K562 (cell line): ENCODE measurements around the gene NUB1. TPM values are rescaled to one million over a fixed set of nuclear protein-coding genes. Genes with fewer than 3 reads are reported as not detected.

Experiments
- ARID4B ChIP-seq: sonication (generic); formaldehyde crosslinking; IDR thresholded peaks from 2 replicates; pipeline ENCODE4 v1.8.0; 2022; ENCODE audit warnings: mild to moderate bottlenecking, missing genetic modification reagents
- BMI1 ChIP-seq: fragments of 150-350 bp; IDR thresholded peaks from 2 replicates; pipeline ENCODE4 v1.6.1; 2014; ENCODE audit warnings: low read length
- DDX20 ChIP-seq: fragments of 450-650 bp; IDR thresholded peaks from 2 replicates; pipeline ENCODE4 v1.6.1; 2016; ENCODE audit warnings: missing genetic modification characterization, low read depth, mild to moderate bottlenecking, missing compliant biosample characterization, moderate library complexity
- DIDO1 ChIP-seq: fragments of 450-650 bp; IDR thresholded peaks from 2 replicates; pipeline ENCODE4 v1.6.1; 2016; ENCODE audit warnings: low read depth, missing biosample characterization, missing genetic modification characterization
- ETS2 ChIP-seq: IDR thresholded peaks from 2 replicates; pipeline ENCODE4 v1.6.1; 2016; ENCODE audit warnings: borderline replicate concordance, missing genetic modification characterization, mild to moderate bottlenecking, moderate library complexity, missing compliant biosample characterization; ENCODE audit not compliant: poor library complexity, severe bottlenecking
- FOXP1 ChIP-seq: sonication (generic); formaldehyde crosslinking; IDR thresholded peaks from 2 replicates; pipeline ENCODE4 v1.8.0; 2022; ENCODE audit warnings: mild to moderate bottlenecking, missing genetic modification reagents
- SMAD2 ChIP-seq: fragments of 150-350 bp; IDR thresholded peaks from 2 replicates; pipeline ENCODE4 v1.6.1; 2014; ENCODE audit warnings: low read depth, mild to moderate bottlenecking, low read length
- TEAD1 ChIP-seq, 2 experiments: fragments of 450-650 bp in 1 of 2; sonication (generic) in 1 of 2; formaldehyde crosslinking; IDR thresholded peaks; 2 replicates each; pipeline versions ENCODE4 v1.4.0 to v1.8.0; 2020 to 2022; ENCODE audit warnings: mild to moderate bottlenecking in 2 of 2, missing genetic modification reagents in 1 of 2
- ZBTB40 ChIP-seq, 2 experiments: fragments of 450-650 bp in 1 of 2; sonication (generic) in 1 of 2; formaldehyde crosslinking in 1 of 2; IDR thresholded peaks; 2 replicates each; pipeline versions ENCODE4 v1.7.1 to v1.9.0; 2016 to 2022; ENCODE audit warnings: inconsistent platforms in 1 of 2, mild to moderate bottlenecking in 1 of 2, missing genetic modification reagents in 1 of 2
- ZNF253 ChIP-seq: fragments of 250-450 bp; sonication (Bioruptor Pico); conservative IDR thresholded peaks from 2 replicates; pipeline ENCODE4 v1.6.1; 2021; ENCODE audit warnings: mild to moderate bottlenecking
- polyA plus RNA-seq, 8 experiments: library from polyadenylated mRNA; depleted of rRNA in 4 of 8; stranded (reverse) in 5 of 8; unstranded in 3 of 8; fragments of >200 nt; fragmentation: Nextera tagmentation in 2 of 8; fragmentation: Illumina TruSeq in 1 of 8; extraction: Ambion mirVana in 2 of 8; extraction: Trizol in 1 of 8; gene quantifications; 2 replicates each; pipeline versions ENCODE4 v1.2.1 to v1.2.3, GENCODE V29; 2011 to 2014; ENCODE audit warnings: inconsistent platforms in 1 of 8, missing spikeins in 1 of 8
- total RNA-seq, 7 experiments: library from RNA; depleted of rRNA in 6 of 7; stranded (reverse); fragments of >200 nt in 6 of 7; fragmentation: Illumina TruSeq in 2 of 7; extraction: Trizol in 2 of 7; gene quantifications; 2 replicates each; pipeline versions ENCODE4 v1.2.1 to v1.2.3, GENCODE V29; 2011 to 2021; ENCODE audit warnings: low replicate concordance in 1 of 7

The NUB1 gene
- total and polyA plus RNA-seq, 9 of the 15 experiments (the other 6 are each of a cell fraction or from before 2014, with no cell fraction given): 43.2 to 159 (median 85.2) TPM

GRCh38 chr7:151424799-151425198, 83.2 kb downstream of the NUB1 start (continued):
- no peak for TF ChIP-seq TEAD1 (CRISPR knock-in tag; IDR thresholded peaks at IDR 0.05)
- no peak for TF ChIP-seq ZBTB40 (IDR thresholded peaks at IDR 0.05)
- TF ChIP-seq ZBTB40 (CRISPR knock-in tag; IDR thresholded peaks at IDR 0.05): no peak
- TF ChIP-seq ETS2 (tag): no peak
- TF ChIP-seq SMAD2: no peak
- no peak for TF ChIP-seq BMI1
- no peak for TF ChIP-seq DIDO1 (tag)
- TF ChIP-seq ARID4B (CRISPR knock-in tag): no peak
- TF ChIP-seq ZNF253: no peak
- TF ChIP-seq FOXP1: no peak
- TF ChIP-seq DDX20 (tag): no peak
